OCI-LY3 (cell line): ENCODE data around the gene BTF3.

Source experiments
- H2AFZ ChIP-seq: fragments of 200-600, 300-600 bp; shearing (Covaris generic); 2 replicates; pipeline ENCODE4 v1.6.0; 2014; ENCODE audit warnings: antibody characterized with exemption, low read depth, low read length
- H3K27ac ChIP-seq: fragments of 200-600, 300-600 bp; sonication (generic); 2 replicates; pipeline ENCODE4 v1.5.1; 2014; ENCODE audit warnings: mild to moderate bottlenecking, low read length, moderate library complexity, mixed read lengths
- H3K27me3 ChIP-seq: fragments of 200-600, 300-600 bp; sonication (generic); 2 replicates; pipeline ENCODE4 v1.6.1; 2014; ENCODE audit warnings: low read depth, low read length, mixed read lengths
- H3K36me3 ChIP-seq: fragments of 200-600, 300-600 bp; sonication (generic); replicated peaks from 2 replicates; pipeline ENCODE3; 2014; ENCODE audit warnings: low read depth, low read length, mixed read lengths
- H3K4me1 ChIP-seq: fragments of 300-600, 200-600 bp; sonication (generic); 2 replicates; pipeline ENCODE4 v1.6.1; 2014; ENCODE audit warnings: low read length, mixed read lengths
- H3K4me2 ChIP-seq: fragments of 200-600, 300-600 bp; sonication (generic); 2 replicates; pipeline ENCODE4 v1.6.1; 2014; ENCODE audit warnings: low read length, mixed read lengths
- H3K4me3 ChIP-seq: fragments of 300-600, 200-600 bp; sonication (generic); 2 replicates; pipeline ENCODE4 v1.5.1; 2014; ENCODE audit warnings: antibody characterized with exemption, mild to moderate bottlenecking, low read length, moderate library complexity
- H3K79me2 ChIP-seq: fragments of 300-600, 200-600 bp; shearing (Covaris generic); 2 replicates; pipeline ENCODE4 v1.6.1; 2014; ENCODE audit warnings: mild to moderate bottlenecking, low read length, mixed read lengths
- H3K9ac ChIP-seq: fragments of 300-600, 200-600 bp; shearing (Covaris generic); 2 replicates; pipeline ENCODE4 v1.6.0; 2014; ENCODE audit warnings: mild to moderate bottlenecking, low read length, moderate library complexity
- H3K9me3 ChIP-seq: fragments of 200-600, 300-600 bp; shearing (Covaris generic); 2 replicates; pipeline ENCODE4 v1.6.1; 2014; ENCODE audit warnings: low read length, mixed read lengths; ENCODE audit not compliant: insufficient read depth
- H4K20me1 ChIP-seq: fragments of 200-600, 300-600 bp; sonication (generic); 2 replicates; pipeline ENCODE4 v1.6.1; 2016; ENCODE audit warnings: low read length, mixed read lengths; ENCODE audit not compliant: insufficient read depth
- CTCF ChIP-seq: fragments of 200-600, 300-600 bp; sonication (generic); IDR thresholded peaks from 2 replicates; pipeline ENCODE4 v1.5.1; 2014; ENCODE audit warnings: antibody characterized with exemption, low read length, low read depth
- EZH2phosphoT487 ChIP-seq: fragments of 200-600 bp; shearing (Covaris generic); IDR thresholded peaks from 2 replicates; pipeline ENCODE4 v1.6.1; 2018; ENCODE audit warnings: antibody characterized with exemption, mixed run types, low read depth

Gene BTF3

DNA sequence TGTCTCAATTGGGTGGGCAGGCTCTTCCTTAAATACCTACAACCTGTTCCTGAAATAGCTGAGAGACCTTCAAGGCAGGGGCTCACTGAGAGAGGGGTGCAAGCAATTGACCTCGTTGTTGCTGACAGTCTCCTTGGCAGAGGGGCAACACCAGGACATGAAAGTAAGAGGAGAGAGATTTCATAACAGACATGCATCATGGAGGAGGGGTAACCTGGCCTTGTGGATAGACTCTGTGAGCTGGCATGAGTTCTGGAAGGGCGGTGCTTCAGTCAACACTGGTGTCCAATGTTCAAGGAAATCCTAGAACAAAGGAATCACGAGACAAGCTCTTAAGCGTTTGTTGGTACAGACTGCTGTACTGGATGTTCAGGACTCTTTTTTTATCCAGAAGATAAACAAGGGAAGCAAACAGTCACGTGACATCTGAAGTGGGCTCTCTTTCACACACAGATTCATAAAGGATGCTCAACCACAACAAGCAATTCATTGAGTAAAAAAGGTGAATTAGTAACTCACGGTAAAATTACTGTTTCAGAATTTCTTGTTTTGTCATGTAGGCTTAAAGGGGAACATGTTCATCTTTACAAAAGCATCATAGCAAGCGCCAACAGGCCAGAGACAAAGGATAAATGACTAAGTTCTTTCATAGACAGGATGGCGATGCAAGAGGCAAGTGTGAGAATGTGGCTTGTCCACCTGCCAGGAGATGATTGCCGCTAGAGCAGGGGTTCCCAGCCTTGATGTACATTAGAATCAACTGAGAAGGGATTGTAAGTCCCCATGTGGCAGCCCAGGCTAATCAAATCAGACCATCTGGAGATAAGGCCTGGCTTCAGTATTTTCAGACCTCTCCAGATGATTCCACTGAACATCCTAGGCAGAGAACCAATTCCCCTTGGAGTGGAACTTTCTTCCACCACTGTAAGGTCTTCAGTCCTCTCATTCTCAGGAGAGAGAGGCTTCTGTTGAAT lies 46.5 kb downstream of the BTF3 start:
- Histone ChIP-seq H3K4me3 (no peak overlapping the region), H2AFZ (no peak overlapping the region)

GRCh38 chr5:73545403-73545779 lies 47.1 kb downstream of the BTF3 start:
- TF ChIP-seq CTCF (no peak), EZH2phosphoT487 (no peak)
- Histone ChIP-seq H3K27me3 (no peaks in the 10 kb centered on the region), H3K36me3 (no peaks in the 10 kb centered on the region), H2AFZ (no peak overlapping the region), H3K9me3 (no peaks in the 10 kb centered on the region), H3K4me2 (no peak overlapping the region), H3K79me2 (no peaks in the 10 kb centered on the region), H4K20me1 (no peaks in the 10 kb centered on the region), H3K27ac (no peak overlapping the region), H3K4me1 (peaks cover 24% of the 10 kb centered on the region), H3K4me3 (no peak overlapping the region), H3K9ac (no peak overlapping the region)

More for the DNA sequence above, 46.5 kb downstream of the BTF3 start:
- no peaks in the 10 kb centered on the region for H4K20me1 ChIP-seq
- no peak overlapping the region for H3K4me2 ChIP-seq
- no peak overlapping the region for H3K9ac ChIP-seq
- H3K79me2 ChIP-seq = no peaks in the 10 kb centered on the region
- no peaks in the 10 kb centered on the region for H3K27me3 ChIP-seq
- no peak overlapping the region for H3K27ac ChIP-seq
- H3K36me3 ChIP-seq = no peaks in the 10 kb centered on the region
- TF ChIP-seq CTCF (no peak), EZH2phosphoT487 (no peak)
- H3K9me3 ChIP-seq = no peaks in the 10 kb centered on the region
- H3K4me1 ChIP-seq = peaks cover 30% of the 10 kb centered on the region

- Histone ChIP-seq H3K9ac (no peak overlapping the region), H3K36me3 (no peaks in the 10 kb centered on the region), H3K27me3 (no peaks in the 10 kb centered on the region), H2AFZ (no peak overlapping the region), H4K20me1 (no peaks in the 10 kb centered on the region), H3K4me1 (no peaks in the 10 kb centered on the region), H3K4me2 (no peak overlapping the region), H3K4me3 (no peak overlapping the region), H3K9me3 (no peaks in the 10 kb centered on the region), H3K79me2 (no peaks in the 10 kb centered on the region), H3K27ac (no peak overlapping the region)
- TF ChIP-seq EZH2phosphoT487 = no peak
- TF ChIP-seq CTCF = no peak
Observed at GRCh38 chr5:73550016-73550415, 51.8 kb downstream of the BTF3 start.

GRCh38 chr5:73552642-73553041 lies 54.4 kb downstream of the BTF3 start:
- TF ChIP-seq EZH2phosphoT487 = no peak
- no peak for TF ChIP-seq CTCF
- Histone ChIP-seq H3K4me1 (no peaks in the 10 kb centered on the region), H3K79me2 (no peaks in the 10 kb centered on the region)

More at GRCh38 chr5:73552642-73553041, 54.4 kb downstream of the BTF3 start:
- Histone ChIP-seq H3K4me2 (no peak overlapping the region), H3K36me3 (no peaks in the 10 kb centered on the region), H3K9ac (no peak overlapping the region), H3K4me3 (no peak overlapping the region), H2AFZ (no peak overlapping the region), H4K20me1 (no peaks in the 10 kb centered on the region), H3K27me3 (no peaks in the 10 kb centered on the region), H3K27ac (no peak overlapping the region), H3K9me3 (no peaks in the 10 kb centered on the region)
